GM18505 (cell line): ENCODE results near the gene CAVIN3.

Experiments used
- ATAC-seq: cut with Tn5 transposase; IDR thresholded peaks from one replicate; pipeline ENCODE4 v1.9.1; 2021; ENCODE audit not compliant: unreplicated experiment
- POLR2A ChIP-seq: IDR thresholded peaks from 4 replicates; pipeline ENCODE4 v1.6.1; 2011; ENCODE audit warnings: borderline replicate concordance; ENCODE audit not compliant: insufficient read depth, insufficient read length; ENCODE audit errors: extremely low read depth

CAVIN3 gene

GRCh38 chr11:6345366-6345765, 25.1 kb upstream of the CAVIN3 start:
- no peak for TF ChIP-seq POLR2A
- ATAC-seq: no peak

- no peak for ATAC-seq
- no peak for TF ChIP-seq POLR2A
These were observed 16.0 kb upstream of the CAVIN3 start for GRCh38 chr11:6336293-6336692.

- no peak for ATAC-seq
- no peak for TF ChIP-seq POLR2A
These were observed 14.5 kb upstream of the CAVIN3 start for GRCh38 chr11:6334806-6335205.

GRCh38 chr11:6333095-6333494, 12.8 kb upstream of the CAVIN3 start:
- no peak for ATAC-seq

GRCh38 chr11:6332066-6332465, 11.8 kb upstream of the CAVIN3 start:
- no peak for TF ChIP-seq POLR2A
- no peak for ATAC-seq

More at GRCh38 chr11:6333095-6333494, 12.8 kb upstream of the CAVIN3 start:
- TF ChIP-seq POLR2A: no peak

GRCh38 chr11:6328321-6328720, 8.0 kb upstream of the CAVIN3 start:
- TF ChIP-seq POLR2A: no peak
- ATAC-seq: no peak

GRCh38 chr11:6327806-6328205, 7.5 kb upstream of the CAVIN3 start:
- TF ChIP-seq POLR2A: no peak
- ATAC-seq: no peak

GRCh38 chr11:6326985-6327384, 6.7 kb upstream of the CAVIN3 start:
- TF ChIP-seq POLR2A: no peak
- ATAC-seq: no peak

- TF ChIP-seq POLR2A: no peak
- ATAC-seq: no peak
These were observed 6.0 kb upstream of the CAVIN3 start for GRCh38 chr11:6326303-6326702.

- no peak for TF ChIP-seq POLR2A
- ATAC-seq: no peak
These were observed 3.1 kb upstream of the CAVIN3 start for GRCh38 chr11:6323291-6323905.

GRCh38 chr11:6321961-6322362, 1.7 kb upstream of the CAVIN3 start:
- TF ChIP-seq POLR2A: no peak
- ATAC-seq: no peak

- TF ChIP-seq POLR2A: no peak
- no peak for ATAC-seq
These were observed 1.1 kb upstream of the CAVIN3 start for GRCh38 chr11:6321356-6321755.

- ATAC-seq: peak; percentile 44
- TF ChIP-seq POLR2A: no peak
These were observed 444 bp downstream of the CAVIN3 start for GRCh38 chr11:6319704-6320410.

GRCh38 chr11:6319001-6319703, 1.1 kb downstream of the CAVIN3 start:
- TF ChIP-seq POLR2A: no peak
- ATAC-seq: no peak
